SU-DHL-6 (cell line): Measurements from ENCODE around the gene ELF2.

Experiments
- H2AFZ ChIP-seq: fragments of 200-600 bp; sonication (generic); 2 replicates; pipeline ENCODE4 v1.6.1; 2014; ENCODE audit warnings: low read depth, mild to moderate bottlenecking, moderate library complexity, mixed read lengths, antibody characterized with exemption, low read length; ENCODE audit not compliant: severe bottlenecking
- H3F3A ChIP-seq: fragments of 200-600 bp; shearing (Covaris generic); 2 replicates; pipeline ENCODE4 v1.6.0; 2016; ENCODE audit warnings: antibody characterized with exemption, mild to moderate bottlenecking; ENCODE audit not compliant: insufficient read depth
- H3K27ac ChIP-seq: fragments of 200-600 bp; sonication (generic); 2 replicates; pipeline ENCODE4 v1.5.1; 2016; ENCODE audit warnings: low read depth, mild to moderate bottlenecking, low read length, moderate library complexity, mixed read lengths
- H3K27me3 ChIP-seq: fragments of 200-600 bp; sonication (generic), shearing (Covaris generic); 2 replicates; pipeline ENCODE4 v1.6.0; 2014; ENCODE audit warnings: mild to moderate bottlenecking, low read length
- H3K36me3 ChIP-seq: fragments of 200-600 bp; sonication (generic); 2 replicates; pipeline ENCODE4 v1.6.1; 2014; ENCODE audit warnings: mild to moderate bottlenecking, low read length, mixed read lengths
- H3K4me2 ChIP-seq: fragments of 300-600, 200-600 bp; shearing (Covaris generic), sonication (generic); 2 replicates; pipeline ENCODE4 v1.6.0; 2014; ENCODE audit warnings: low read length, low read depth, mild to moderate bottlenecking; ENCODE audit not compliant: poor library complexity, severe bottlenecking
- H3K4me3 ChIP-seq: fragments of 200-600 bp; sonication (generic); 2 replicates; pipeline ENCODE4 v1.5.1; 2014; ENCODE audit warnings: antibody characterized with exemption, low read length, mild to moderate bottlenecking, mixed read lengths; ENCODE audit not compliant: insufficient read depth, poor library complexity, severe bottlenecking
- H3K79me2 ChIP-seq: fragments of 200-600 bp; sonication (generic); 2 replicates; pipeline ENCODE4 v1.6.1; 2014; ENCODE audit warnings: mild to moderate bottlenecking, low read length, moderate library complexity; ENCODE audit not compliant: insufficient read depth
- H3K9ac ChIP-seq: fragments of 200-600 bp; sonication (generic); 2 replicates; pipeline ENCODE4 v1.7.0; 2014; ENCODE audit warnings: mild to moderate bottlenecking, low read length
- H3K9me2 ChIP-seq: fragments of 200-600 bp; sonication (generic); replicated peaks from 2 replicates; pipeline ENCODE4 v1.6.1; 2014; ENCODE audit warnings: low read length; ENCODE audit not compliant: insufficient read depth
- H3K9me3 ChIP-seq: fragments of 200-600 bp; sonication (generic); 2 replicates; pipeline ENCODE4 v1.6.1; 2014; ENCODE audit warnings: low read length, mixed read lengths; ENCODE audit not compliant: insufficient read depth
- H4K20me1 ChIP-seq: fragments of 200-600 bp; sonication (generic); 2 replicates; pipeline ENCODE4 v1.6.1; 2014; ENCODE audit warnings: low read depth, mild to moderate bottlenecking, antibody characterized with exemption, low read length, moderate library complexity, mixed read lengths
- CTCF ChIP-seq: fragments of 200-600 bp; sonication (generic); IDR thresholded peaks from one replicate; pipeline ENCODE4 v1.5.1; 2017; ENCODE audit warnings: antibody characterized with exemption, mild to moderate bottlenecking, low read length, moderate library complexity; ENCODE audit not compliant: insufficient read depth, poor library complexity, severe bottlenecking
- EZH2phosphoT487 ChIP-seq: fragments of 200-600 bp; sonication (generic), shearing (Covaris generic); conservative IDR thresholded peaks from 2 replicates; pipeline ENCODE4 v1.6.1; 2018; ENCODE audit warnings: mild to moderate bottlenecking, antibody characterized with exemption, low read length, moderate library complexity, mixed read lengths

Gene ELF2

GRCh38 chr4:139042981-139043460 is 134.0 kb downstream of the ELF2 start:
- Histone ChIP-seq H3K4me3 (no peak overlapping the region), H3K79me2 (peaks cover 23% of the 10 kb centered on the region; the same call in 1 of the 2 replicates), H2AFZ (no peak overlapping the region), H3K9ac (no peak overlapping the region), H3K9me3 (no peaks in the 10 kb centered on the region), H3K27me3 (no peaks in the 10 kb centered on the region), H3K9me2 (no peaks in the 10 kb centered on the region), H3K27ac (no peak overlapping the region), H4K20me1 (no peaks in the 10 kb centered on the region), H3F3A (no peaks in the 10 kb centered on the region; the same call in 1 of the 2 replicates), H3K36me3 (no peaks in the 10 kb centered on the region), H3K4me2 (no peak overlapping the region)
- no peak for TF ChIP-seq EZH2phosphoT487
- no peak for TF ChIP-seq CTCF

DNA sequence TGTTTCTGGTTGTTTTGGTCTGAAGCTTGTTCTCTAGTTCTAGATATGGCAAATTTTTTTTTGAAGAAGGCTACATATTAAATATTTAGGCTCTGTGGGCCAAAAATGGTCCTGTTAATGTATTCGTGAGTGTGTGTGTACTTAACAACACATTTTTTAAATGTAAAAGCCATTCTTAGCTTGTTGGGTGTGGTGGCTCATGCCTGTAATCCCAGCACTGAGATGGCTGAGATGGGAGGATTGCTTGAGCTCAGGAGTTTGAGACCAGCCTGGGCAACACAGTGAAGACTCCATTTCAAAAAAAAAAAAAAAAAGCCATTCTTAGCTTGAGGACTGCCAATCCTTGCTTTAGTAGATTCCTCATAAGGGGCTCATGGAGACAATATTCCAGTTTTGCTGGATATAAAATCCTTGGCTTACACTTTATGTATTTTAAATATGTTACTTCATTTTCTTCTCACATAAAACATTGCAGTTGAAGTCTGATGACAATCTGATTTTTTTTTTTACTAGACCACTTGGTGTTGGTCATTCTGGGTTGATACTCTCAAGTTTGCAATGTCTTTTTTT is 138.1 kb downstream of the ELF2 start:
- H3K36me3 ChIP-seq = no peaks in the 10 kb centered on the region
- H3K9me2 ChIP-seq = no peaks in the 10 kb centered on the region
- H3K27me3 ChIP-seq = no peaks in the 10 kb centered on the region
- H3K9me3 ChIP-seq = no peaks in the 10 kb centered on the region
- no peak overlapping the region for H3K4me3 ChIP-seq
- H4K20me1 ChIP-seq = no peaks in the 10 kb centered on the region
- H2AFZ ChIP-seq = no peak overlapping the region
- H3K4me2 ChIP-seq = no peak overlapping the region
- TF ChIP-seq CTCF (no peak), EZH2phosphoT487 (no peak)
- peaks cover 50% of the 10 kb centered on the region for H3K79me2 ChIP-seq
- no peaks in the 10 kb centered on the region for H3F3A ChIP-seq
- no peak overlapping the region for H3K9ac ChIP-seq
- no peak overlapping the region for H3K27ac ChIP-seq

DNA sequence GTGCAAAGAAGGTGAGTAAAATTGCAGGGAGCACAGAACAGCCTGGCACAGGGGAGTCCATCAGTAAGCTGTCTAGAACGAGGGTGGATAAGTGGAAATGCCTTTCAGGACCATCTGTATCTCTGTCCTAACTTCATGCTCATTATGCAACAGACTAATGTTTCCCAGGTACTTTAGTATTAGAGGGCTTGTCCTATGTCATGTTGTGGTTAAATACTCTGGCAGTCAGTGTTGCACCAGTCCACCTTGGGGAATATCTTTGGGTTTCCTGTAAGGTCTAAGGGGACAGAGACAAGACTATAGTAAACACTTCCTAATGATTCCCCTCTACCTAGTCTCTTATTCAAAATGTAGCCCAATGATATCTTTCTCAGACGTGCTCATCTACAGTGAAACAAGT is 140.1 kb downstream of the ELF2 start:
- Histone ChIP-seq H4K20me1 (no peaks in the 10 kb centered on the region), H3F3A (no peaks in the 10 kb centered on the region), H3K9me2 (no peaks in the 10 kb centered on the region), H3K9me3 (no peaks in the 10 kb centered on the region), H3K27me3 (no peaks in the 10 kb centered on the region), H3K79me2 (peaks cover 71% of the 10 kb centered on the region), H3K36me3 (no peaks in the 10 kb centered on the region), H3K4me2 (no peak overlapping the region), H3K27ac (no peak overlapping the region), H3K4me3 (no peak overlapping the region), H3K9ac (no peak overlapping the region), H2AFZ (no peak overlapping the region)
- TF ChIP-seq CTCF (no peak), EZH2phosphoT487 (no peak)
